H1 (cell line): ENCODE results near the gene CTSV. TPM values are rescaled to one million over a fixed set of nuclear protein-coding genes. Genes with fewer than 3 reads are reported as not detected.

ENCODE experiments used
- CTCF ChIA-PET: fragments of 300-600 bp; sonication (Branson Sonifier 250); formaldehyde crosslinking; loops from one replicate; lab custom pipeline; 2021; ENCODE audit not compliant: partially characterized antibody; lab: Charles Lee
- POLR2A ChIA-PET: fragments of 300-600 bp; sonication (Branson Sonifier 250); formaldehyde crosslinking; loops from one replicate; lab custom pipeline; 2021; ENCODE audit warnings: inconsistent platforms; ENCODE audit not compliant: partially characterized antibody; lab: Charles Lee
- DNase-seq, 2 experiments: peaks; one replicate each; pipeline versions ENCODE4 v3.0.0 to v3.0.0-alpha.2; 2010 to 2022; ENCODE audit warnings: low spot score in 2 of 2, low read depth in 1 of 2, mixed read lengths in 1 of 2
- FAIRE-seq: peaks from 2 replicates; lab custom pipeline; 2011; peaks lifted over from hg19 to GRCh38; lab: Jason Lieb, UNC
- H2AFZ ChIP-seq: 2 replicates; pipeline ENCODE4 v1.8.1; 2012; ENCODE audit warnings: low read length, inconsistent platforms
- H2AK5ac ChIP-seq: 2 replicates; pipeline ENCODE4 v1.6.1; 2013; ENCODE audit warnings: low read depth, low read length
- H2BK120ac ChIP-seq: replicated peaks from 2 replicates; pipeline ENCODE3; 2013; ENCODE audit warnings: low read depth, low read length, inconsistent platforms
- H2BK12ac ChIP-seq: 2 replicates; pipeline ENCODE4 v1.6.1; 2013; ENCODE audit warnings: low read depth, low read length
- H2BK15ac ChIP-seq: 2 replicates; pipeline ENCODE4 v1.6.1; 2013; ENCODE audit warnings: low read length
- H2BK20ac ChIP-seq: 2 replicates; pipeline ENCODE4 v1.6.1; 2013; ENCODE audit warnings: low read length
- H2BK5ac ChIP-seq: 2 replicates; pipeline ENCODE4 v1.6.1; 2013; ENCODE audit warnings: low read depth, low read length
- H3K14ac ChIP-seq: 2 replicates; pipeline ENCODE4 v1.6.1; 2013; ENCODE audit warnings: inconsistent platforms; ENCODE audit not compliant: insufficient read length
- H3K18ac ChIP-seq: 2 replicates; pipeline ENCODE4 v1.6.1; 2013; ENCODE audit warnings: low read length; ENCODE audit errors: extremely low read depth
- H3K23ac ChIP-seq: 2 replicates; pipeline ENCODE4 v1.6.1; 2013; ENCODE audit warnings: inconsistent platforms; ENCODE audit not compliant: insufficient read length
- H3K23me2 ChIP-seq: 2 replicates; pipeline ENCODE4 v1.6.1; 2013; ENCODE audit warnings: low read depth, low read length
- H3K27ac ChIP-seq: 2 replicates; pipeline ENCODE4 v1.6.1; 2011; ENCODE audit warnings: low read depth, low read length, inconsistent platforms
- H3K27me3 ChIP-seq, 4 experiments: replicated peaks in 1 of 4; 1 replicate in 1 of 4; 2 replicates in 3 of 4; pipeline versions ENCODE4 v1.6.1 to v1.8.1; 2011 to 2013; ENCODE audit warnings: low read length in 3 of 4, mild to moderate bottlenecking in 3 of 4, inconsistent platforms in 2 of 4, mixed read lengths in 2 of 4, moderate library complexity in 1 of 4; ENCODE audit not compliant: control insufficient read depth in 3 of 4, insufficient read depth in 3 of 4; ENCODE audit errors: extremely low read depth in 1 of 4
- H3K36me3 ChIP-seq, 4 experiments: 2 replicates each; pipeline versions ENCODE4 v1.6.1 to v1.8.1; 2011 to 2013; ENCODE audit warnings: mild to moderate bottlenecking in 4 of 4, low read length in 3 of 4, moderate library complexity in 2 of 4, control low read depth in 1 of 4, inconsistent platforms in 1 of 4; ENCODE audit not compliant: insufficient read depth in 4 of 4, control insufficient read depth in 2 of 4
- H3K4ac ChIP-seq: replicated peaks from 2 replicates; pipeline ENCODE3; 2013; ENCODE audit warnings: low read length, low read depth, mixed read lengths, inconsistent platforms; ENCODE audit not compliant: insufficient read length
- H3K4me1 ChIP-seq, 4 experiments: replicated peaks in 1 of 4; 1 replicate in 1 of 4; 2 replicates in 3 of 4; pipeline versions ENCODE4 v1.6.1 to v1.8.1; 2011 to 2013; ENCODE audit warnings: low read length in 3 of 4, inconsistent platforms in 2 of 4, mixed read lengths in 1 of 4; ENCODE audit not compliant: insufficient read depth in 4 of 4, control insufficient read depth in 3 of 4
- H3K4me2 ChIP-seq, 2 experiments: 2 replicates each; pipeline versions ENCODE4 v1.6.1 to v1.8.1; 2011 to 2013; ENCODE audit warnings: low read depth in 2 of 2, low read length in 2 of 2, control low read depth in 1 of 2, inconsistent platforms in 1 of 2, mild to moderate bottlenecking in 1 of 2; ENCODE audit not compliant: insufficient read depth in 1 of 2
- H3K4me3 ChIP-seq, 4 experiments: fragments of 200-600, 300-600 bp in 1 of 4; sonication (generic), shearing (Covaris generic), sonication (Bioruptor Twin) in 1 of 4; 2 replicates each; pipeline versions ENCODE4 v1.5.1 to v1.8.1; 2011 to 2016; ENCODE audit warnings: low read length in 4 of 4, low read depth in 3 of 4, control low read depth in 2 of 4, inconsistent platforms in 2 of 4, mild to moderate bottlenecking in 2 of 4, mixed read lengths in 1 of 4, moderate library complexity in 1 of 4; ENCODE audit not compliant: insufficient read depth in 2 of 4; ENCODE audit errors: extremely low read depth in 1 of 4
- H3K56ac ChIP-seq: replicated peaks from 2 replicates; pipeline ENCODE3; 2013; ENCODE audit warnings: low read depth, mild to moderate bottlenecking, mixed read lengths, low read length, inconsistent platforms; ENCODE audit not compliant: insufficient read length
- H3K79me1 ChIP-seq: 2 replicates; pipeline ENCODE4 v1.6.1; 2013; ENCODE audit warnings: low read depth, low read length, control low read depth
- H3K79me2 ChIP-seq, 2 experiments: 2 replicates each; pipeline versions ENCODE4 v1.6.1 to v1.8.1; 2012 to 2013; ENCODE audit warnings: low read length in 2 of 2, mild to moderate bottlenecking in 2 of 2, inconsistent platforms in 1 of 2; ENCODE audit not compliant: insufficient read depth in 2 of 2, control insufficient read depth in 1 of 2
- H3K9ac ChIP-seq, 4 experiments: replicated peaks in 1 of 4; 1 replicate in 1 of 4; 2 replicates in 3 of 4; pipeline versions ENCODE4 v1.6.1 to v1.8.1; 2011 to 2013; ENCODE audit warnings: low read depth in 3 of 4, low read length in 3 of 4, control low read depth in 2 of 4, mild to moderate bottlenecking in 2 of 4, moderate library complexity in 2 of 4, inconsistent platforms in 1 of 4; ENCODE audit errors: extremely low read depth in 1 of 4
- H3K9me3 ChIP-seq, 2 experiments: 2 replicates each; pipeline versions ENCODE4 v1.6.1 to v1.8.1; 2012 to 2013; ENCODE audit warnings: mild to moderate bottlenecking in 2 of 2, moderate library complexity in 2 of 2, control low read depth in 1 of 2, inconsistent platforms in 1 of 2, low read depth in 1 of 2, low read length in 1 of 2, mixed read lengths in 1 of 2; ENCODE audit not compliant: insufficient read depth in 2 of 2
- H4K20me1 ChIP-seq, 2 experiments: replicated peaks in 1 of 2; 2 replicates each; pipeline versions ENCODE3 to v1.8.1; 2011 to 2013; ENCODE audit warnings: inconsistent platforms in 2 of 2, low read length in 2 of 2, mild to moderate bottlenecking in 1 of 2; ENCODE audit not compliant: insufficient read depth in 2 of 2, control insufficient read depth in 1 of 2
- H4K5ac ChIP-seq: 2 replicates; pipeline ENCODE4 v1.6.1; 2013; ENCODE audit warnings: low read length, low read depth, mixed read lengths, inconsistent platforms; ENCODE audit not compliant: insufficient read length
- H4K8ac ChIP-seq: 2 replicates; pipeline ENCODE4 v1.8.0; 2013; ENCODE audit warnings: mild to moderate bottlenecking, moderate library complexity, low read length, inconsistent platforms; ENCODE audit not compliant: insufficient read depth; ENCODE audit errors: extremely low read depth
- H4K91ac ChIP-seq: replicated peaks from 2 replicates; pipeline ENCODE3; 2013; ENCODE audit warnings: low read length, mixed read lengths, inconsistent platforms; ENCODE audit not compliant: insufficient read length
- E2F6 ChIP-seq: IDR thresholded peaks from 2 replicates; pipeline ENCODE4 v1.6.1; 2012; ENCODE audit warnings: inconsistent platforms
- EP300 ChIP-seq, 2 experiments: IDR thresholded peaks; 1 replicate in 1 of 2; 2 replicates in 1 of 2; pipeline ENCODE4 v1.6.1; 2011 to 2012; ENCODE audit warnings: low read depth in 2 of 2, low read length in 2 of 2, mild to moderate bottlenecking in 2 of 2, borderline replicate concordance in 1 of 2, inconsistent platforms in 1 of 2, moderate library complexity in 1 of 2
- KDM4A ChIP-seq: IDR thresholded peaks from one replicate; pipeline ENCODE4 v1.7.1; 2012; ENCODE audit warnings: low read depth, mild to moderate bottlenecking, moderate library complexity, low read length, inconsistent platforms; ENCODE audit not compliant: severe bottlenecking
- POU5F1 ChIP-seq: IDR thresholded peaks from 2 replicates; pipeline ENCODE4 v1.6.1; 2011; ENCODE audit warnings: low read depth, mild to moderate bottlenecking, low read length, moderate library complexity
- TAF1 ChIP-seq: IDR thresholded peaks from 2 replicates; pipeline ENCODE4 v1.6.1; 2011; ENCODE audit warnings: mild to moderate bottlenecking, low read depth, low read length
- WGBS, 2 experiments: shearing (Covaris generic) in 1 of 2; methylation state at CpG; one replicate each; pipeline versions ENCODE4 v1.1.6 to v1.1.7; 2013 to 2015; ENCODE audit warnings: low lambda C conversion rate in 2 of 2, mixed read lengths in 2 of 2, inconsistent platforms in 1 of 2, low coverage in 1 of 2, missing lambda C conversion rate in 1 of 2; ENCODE audit not compliant: insufficient replicate concordance in 2 of 2, insufficient coverage in 1 of 2, insufficient read length in 1 of 2; ENCODE audit errors: extremely low coverage in 1 of 2, missing lambda C conversion rate in 1 of 2; 5-methylcytosine and 5-hydroxymethylcytosine counted together
- long read RNA-seq, 2 experiments: library from RNA in 1 of 2; library from capped mRNA in 1 of 2; stranded (forward); transcript quantifications; one replicate each; pipeline ENCODE4 v2.0.0, GENCODE V29; 2021; ENCODE audit warnings: inconsistent platforms in 1 of 2
- polyA minus RNA-seq, 3 experiments: library from RNA; depleted of rRNA, polyadenylated mRNA; stranded (reverse); fragments of >200 nt; gene quantifications; 1 replicate in 2 of 3; 2 replicates in 1 of 3; pipeline ENCODE4 v1.2.3, GENCODE V29; 2011
- polyA plus RNA-seq, 7 experiments: library from polyadenylated mRNA; depleted of rRNA in 3 of 7; stranded (reverse) in 5 of 7; unstranded in 2 of 7; fragments of >200 nt in 5 of 7; fragments of 200-250 nt in 2 of 7; gene quantifications; 1 replicate in 5 of 7; 2 replicates in 1 of 7; 4 replicates in 1 of 7; pipeline versions ENCODE4 v1.2.1 to v1.2.3, GENCODE V29; 2011 to 2013; ENCODE audit warnings: missing spikeins in 2 of 7, mixed read lengths in 2 of 7
- total RNA-seq: library from RNA; stranded (reverse); fragmentation: NEBNext Ultra II Directional; extraction: Animal tissue kit (Norgen Biotek cat#: 25700); gene quantifications from 2 replicates; pipeline ENCODE4 v1.2.1, GENCODE V29; 2021

Gene CTSV
- total RNA-seq (113 and 114 TPM in 2 replicates), polyA plus RNA-seq (2011; rRNA removed) (57.0 and 91.0 TPM in 2 replicates), polyA minus RNA-seq (2011; rRNA and poly(A)+ RNA removed) (71.6 and 77.0 TPM in 2 replicates)
- 120 TPM for polyA plus RNA-seq (2011; cell fraction: cytosol; rRNA removed)
- 49.1 TPM for polyA plus RNA-seq (2011; cell fraction: nucleus; rRNA removed)
- 144 to 161 TPM (median 149 TPM) in 4 replicates for polyA plus RNA-seq (2012, experiment 1 of 2)
- polyA plus RNA-seq (2012, experiment 2 of 2) = 23.4 TPM
- 96.5 TPM for polyA plus RNA-seq (2013, experiment 1 of 2)
- polyA plus RNA-seq (2013, experiment 2 of 2) = 110 TPM
- 21.8 TPM for polyA minus RNA-seq (2011; cell fraction: cytosol; rRNA and poly(A)+ RNA removed)
- polyA minus RNA-seq (2011; cell fraction: nucleus; rRNA and poly(A)+ RNA removed) = 36.7 TPM
- long read RNA-seq, experiment 1, transcript CTSV-201 (8 exons, 1,546 nt) = major isoform, 33 of 141 reads
- long read RNA-seq, experiment 1, partial matches to known transcripts = 71 of 141 reads
- long read RNA-seq, experiment 1, other reads (novel, unspliced or antisense) = 37 of 141 reads
- long read RNA-seq, experiment 2, transcript CTSV-201 (8 exons, 1,546 nt) = major isoform, 342 of 378 reads
- long read RNA-seq, experiment 2, partial matches to known transcripts = 15 of 378 reads
- long read RNA-seq, experiment 2, other reads (novel, unspliced or antisense) = 21 of 378 reads

GRCh38 chr9:97038611-97039513 lies at the start of gene CTSV:
Gene CTSV, minus strand, starts transcription at chr9:97039142. Its CDS starts 1,099 bp downstream, at chr9:97038043.
- POLR2A ChIA-PET = interaction anchor here (0.6 to 4.0 kb wide), 19 partner anchors 8 to 535 kb away, joined by 3 to 22 read pairs (median 4); partner anchors contain the start of gene ZNF782
- Histone ChIP-seq H3K56ac (peak within 1 kb of the TSS; percentile 18), H3K23ac (no peak within 1 kb of the TSS), H2BK5ac (peak within 1 kb of the TSS; percentile 68; the same call in 1 of the 2 replicates), H4K91ac (peak within 1 kb of the TSS; percentile 15), H3K4ac (peak within 1 kb of the TSS; percentile 44), H3K23me2 (peaks cover 11% of the 10 kb centered on the region), H4K8ac (peak within 1 kb of the TSS; percentile 53; the same call in 1 of the 2 replicates), H4K5ac (peak within 1 kb of the TSS; percentile 75), H2BK15ac (no peak within 1 kb of the TSS), H2BK12ac (peak within 1 kb of the TSS; percentile 44; the same call in 1 of the 2 replicates), H4K20me1 (peaks cover 0 to 9% of the 10 kb centered on the region in 2 experiments), H3K4me1 (peaks cover 0 to 12% (median 4%) of the 10 kb centered on the region in 4 experiments; a peak in 4 of 7 replicates), H2BK20ac (no peak within 1 kb of the TSS), H3K4me2 (peak within 1 kb of the TSS; percentile 82 to 90), H3K14ac (no peak within 1 kb of the TSS), H3K18ac (peak within 1 kb of the TSS; percentile 87; the same call in 1 of the 2 replicates), H2BK120ac (no peak within 1 kb of the TSS), H3K4me3 (peak within 1 kb of the TSS; percentile 39 to 67 (median 62)), H3K79me1 (peaks cover 5% of the 10 kb centered on the region), H2AK5ac (0 out of 2 replicates have a peak within 1 kb of the TSS, but pooled peaks have one; percentile 88), H3K27me3 (0 out of 7 replicates have a peak, but pooled peaks cover 0 to 3% (median 0%) of the 10 kb centered on the region in 4 experiments), H3K9me3 (peaks cover 0 to 3% of the 10 kb centered on the region in 2 experiments; a peak in 2 of 4 replicates), H3K36me3 (peaks cover 10 to 38% (median 25%) of the 10 kb centered on the region in 4 experiments), H2AFZ (0 out of 2 replicates have a peak within 1 kb of the TSS, but pooled peaks have one; percentile 53), H3K79me2 (peaks cover 0 to 21% of the 10 kb centered on the region in 2 experiments; a peak in 2 of 4 replicates), H3K9ac (peak within 1 kb of the TSS; percentile 36 to 68 (median 53)), H3K27ac (no peak within 1 kb of the TSS)
- CTCF ChIA-PET = interaction anchor here (0.5 to 2.0 kb wide), 6 partner anchors 12 to 230 kb away, joined by 3 to 10 read pairs (median 4); no protein-coding TSS in a partner anchor
- WGBS, 2 experiments = 1% methylated on average over 66 of the region's 80 CpGs; no CpG with 5 or more reads in 1 of the 2 experiments
- DNase-seq = peak; percentile 83 to 96
- no peak for FAIRE-seq
- no peak for TF ChIP-seq POU5F1
- peak; percentile 93 for TF ChIP-seq TAF1
- TF ChIP-seq KDM4A = peak; percentile 29
- peak; percentile 43; the same call in 1 of the 2 replicates for TF ChIP-seq E2F6
- TF ChIP-seq EP300 (IDR thresholded peaks at IDR 0.05; ENCODE audit: borderline replicate concordance in 1 of 2, low read depth in 2 of 2, low read length in 2 of 2) = no peak
